ENCODE data around the gene RPS26. TPM values are rescaled to one million over a fixed set of nuclear protein-coding genes. Genes with fewer than 3 reads are reported as not detected.

RPS26 gene
- total and polyA plus RNA-seq, 2 donors (not counting 3 experiments of a cell fraction or from before 2014, with no cell fraction given), result 57.3 to 1,847 TPM

DNA sequence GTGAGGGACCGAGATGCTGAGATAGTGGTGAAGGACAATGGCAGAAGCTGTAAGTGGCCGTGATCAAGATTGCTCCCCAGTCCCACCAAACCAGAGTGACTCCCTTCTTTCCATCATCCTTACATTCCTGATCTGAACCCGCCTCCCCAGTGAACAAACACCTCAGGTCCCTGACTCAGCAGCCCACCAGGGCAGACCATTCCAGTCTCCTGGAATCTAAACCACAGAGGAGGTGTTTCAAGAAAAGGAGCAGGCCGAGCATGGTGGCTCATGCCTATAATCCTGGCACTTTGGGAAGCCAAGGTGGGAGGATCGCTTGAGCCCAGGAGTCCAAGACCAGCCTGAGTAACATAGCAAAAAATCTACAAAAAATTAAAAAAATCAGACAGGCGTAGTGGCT lies 44.9 kb downstream of the RPS26 start:
- H3K27ac ChIP-seq (ENCODE audit: insufficient read depth, low read depth, low read length), result no peak overlapping the region
- no peaks in the 10 kb centered on the region for H3K36me3 ChIP-seq (ENCODE audit: control insufficient read depth in 2 of 2, extremely low read depth in 1 of 2, insufficient read depth in 2 of 2, low read length in 2 of 2)
- FAIRE-seq (no peak), DNase-seq (ENCODE audit: low read depth, low spot score) (no peak)
- no peaks in the 10 kb centered on the region for H3K9me3 ChIP-seq (replicated peaks; ENCODE audit: control insufficient read depth, insufficient read depth, low read length)
- H4K20me1 ChIP-seq (replicated peaks; ENCODE audit: control insufficient read depth, extremely low read depth, insufficient read depth, low read length), result no peaks in the 10 kb centered on the region
- H3K4me3 ChIP-seq (replicated peaks in 1 of 3; ENCODE audit: insufficient read depth in 1 of 3, low read depth in 1 of 3, low read length in 3 of 3), result no peak overlapping the region
- peaks cover 3% of the 10 kb centered on the region in 2 experiments for H3K27me3 ChIP-seq (ENCODE audit: control insufficient read depth in 2 of 2, insufficient read depth in 2 of 2, low read length in 2 of 2)
- H3K9me1 ChIP-seq (replicated peaks; ENCODE audit: control insufficient read depth, extremely low read depth, insufficient read depth, low read length), result no peaks in the 10 kb centered on the region
- H3K9ac ChIP-seq (replicated peaks; ENCODE audit: extremely low read depth, insufficient read depth, low read length), result no peak overlapping the region
- ChIA-PET CTCF (interaction anchor here (2.5 to 2.9 kb wide), 2 partner anchors 18 to 90 kb away, joined by 14 to 35 read pairs; partner anchors contain the start of genes PA2G4 and SUOX), POLR2A (interaction anchor here (0.6 kb wide), 1 partner anchor 42 kb away, joined by 3 read pairs; no protein-coding TSS in a partner anchor)
- peaks cover 13% of the 10 kb centered on the region for H3K4me1 ChIP-seq (ENCODE audit: control insufficient read depth, extremely low read depth, insufficient read depth, low read length)
- no peak for TF ChIP-seq JUN (IDR thresholded peaks at IDR 0.05; ENCODE audit: borderline replicate concordance, insufficient read depth, insufficient read length, low read depth)
- TF ChIP-seq POLR2A (IDR thresholded peaks at IDR 0.05; ENCODE audit: low read depth, low read length), result no peak
- no peak for TF ChIP-seq FOS (IDR thresholded peaks at IDR 0.05; ENCODE audit: borderline replicate concordance, insufficient read depth, low read length)
- TF ChIP-seq MYC (IDR thresholded peaks at IDR 0.05; ENCODE audit: low read depth, low read length), result no peak
- TF ChIP-seq EZH2 (IDR thresholded peaks at IDR 0.05; ENCODE audit: borderline replicate concordance, low read depth, low read length, severe bottlenecking), result no peak
- no peak for TF ChIP-seq POLR2AphosphoS5 (IDR thresholded peaks at IDR 0.05; ENCODE audit: insufficient read depth, low read depth, low read length)
- TF ChIP-seq, protein P1, sequence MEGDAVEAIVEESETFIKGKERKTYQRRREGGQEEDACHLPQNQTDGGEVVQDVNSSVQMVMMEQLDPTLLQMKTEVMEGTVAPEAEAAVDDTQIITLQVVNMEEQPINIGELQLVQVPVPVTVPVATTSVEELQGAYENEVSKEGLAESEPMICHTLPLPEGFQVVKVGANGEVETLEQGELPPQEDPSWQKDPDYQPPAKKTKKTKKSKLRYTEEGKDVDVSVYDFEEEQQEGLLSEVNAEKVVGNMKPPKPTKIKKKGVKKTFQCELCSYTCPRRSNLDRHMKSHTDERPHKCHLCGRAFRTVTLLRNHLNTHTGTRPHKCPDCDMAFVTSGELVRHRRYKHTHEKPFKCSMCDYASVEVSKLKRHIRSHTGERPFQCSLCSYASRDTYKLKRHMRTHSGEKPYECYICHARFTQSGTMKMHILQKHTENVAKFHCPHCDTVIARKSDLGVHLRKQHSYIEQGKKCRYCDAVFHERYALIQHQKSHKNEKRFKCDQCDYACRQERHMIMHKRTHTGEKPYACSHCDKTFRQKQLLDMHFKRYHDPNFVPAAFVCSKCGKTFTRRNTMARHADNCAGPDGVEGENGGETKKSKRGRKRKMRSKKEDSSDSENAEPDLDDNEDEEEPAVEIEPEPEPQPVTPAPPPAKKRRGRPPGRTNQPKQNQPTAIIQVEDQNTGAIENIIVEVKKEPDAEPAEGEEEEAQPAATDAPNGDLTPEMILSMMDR (IDR thresholded peaks at IDR 0.05; ENCODE audit: extremely low read depth in 1 of 2, insufficient read depth in 1 of 2, low read depth in 1 of 2, low read length in 2 of 2), result no peak
- no peak for TF ChIP-seq GATA2 (IDR thresholded peaks at IDR 0.05; ENCODE audit: insufficient read depth, insufficient read length, low read depth, low read length)
- TF ChIP-seq, protein P2, sequence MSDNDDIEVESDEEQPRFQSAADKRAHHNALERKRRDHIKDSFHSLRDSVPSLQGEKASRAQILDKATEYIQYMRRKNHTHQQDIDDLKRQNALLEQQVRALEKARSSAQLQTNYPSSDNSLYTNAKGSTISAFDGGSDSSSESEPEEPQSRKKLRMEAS (IDR thresholded peaks at IDR 0.05; ENCODE audit: insufficient read depth, insufficient read length), result no peak
- no peaks in the 10 kb centered on the region for H3K79me2 ChIP-seq (ENCODE audit: control insufficient read depth, insufficient read depth, low read length)
- intact Hi-C loops (cut with micrococcal nuclease), result no loop called here
- dilution Hi-C loops (cut with MboI; ENCODE audit: extremely low pct_ligation_motif_present, low sequenced_read_pairs), result no loop called here
- H2AFZ ChIP-seq (ENCODE audit: low read depth, low read length), result no peak overlapping the region
- no TSS peak for BruUV-seq (replicated peaks)
- no peak overlapping the region for H3K4me2 ChIP-seq (ENCODE audit: insufficient read depth, low read length)

Measured in endothelial cell of umbilical vein (primary cell).